IPS-15b (cell line): ENCODE data around the gene CRYBA4.

Experiments used
- H3K27me3 ChIP-seq: one replicate; pipeline ENCODE4 v1.6.1; 2013; ENCODE audit warnings: low read length; ENCODE audit not compliant: control insufficient read depth, insufficient read depth
- H3K36me3 ChIP-seq: one replicate; pipeline ENCODE4 v1.6.1; 2013; ENCODE audit warnings: low read length; ENCODE audit not compliant: control insufficient read depth, insufficient read depth
- H3K4me1 ChIP-seq: one replicate; pipeline ENCODE4 v1.6.1; 2013; ENCODE audit warnings: mild to moderate bottlenecking, low read length; ENCODE audit not compliant: control insufficient read depth, insufficient read depth
- H3K4me3 ChIP-seq: one replicate; pipeline ENCODE4 v1.5.1; 2013; ENCODE audit warnings: low read depth, low read length
- H3K9ac ChIP-seq: one replicate; pipeline ENCODE4 v1.6.1; 2013; ENCODE audit warnings: low read depth, mild to moderate bottlenecking, low read length
- H3K9me3 ChIP-seq: one replicate; pipeline ENCODE4 v1.6.1; 2013; ENCODE audit warnings: mild to moderate bottlenecking, low read length; ENCODE audit not compliant: control insufficient read depth, insufficient read depth

CRYBA4 gene

DNA sequence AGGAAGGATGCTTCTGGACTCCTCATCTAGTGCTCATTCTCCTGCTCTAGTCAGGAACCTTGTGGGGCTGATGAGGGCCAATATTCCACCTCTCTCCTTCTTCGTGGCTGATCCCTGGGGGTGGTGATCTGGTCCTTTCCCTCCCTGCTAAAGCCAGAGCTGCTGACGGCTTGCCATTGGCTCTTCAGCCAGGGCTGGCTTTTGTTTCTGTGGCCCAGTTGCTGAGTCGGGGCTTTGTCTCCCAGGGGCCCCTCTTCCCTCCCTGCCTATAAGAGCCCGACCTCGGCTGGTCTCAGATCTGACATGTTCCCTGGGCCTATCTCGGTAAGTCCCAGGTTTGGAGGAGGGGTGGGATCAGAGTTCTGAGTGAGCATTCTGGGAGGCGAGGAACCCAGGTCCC, at the start of gene CRYBA4:
Gene CRYBA4, plus strand, starts transcription at position 301 of the 400 bp plus-strand sequence. CDS start 634 bp downstream, outside the sequence.
- Histone ChIP-seq H3K9me3 (no peaks in the 10 kb centered on the region), H3K9ac (no peak within 1 kb of the TSS), H3K4me3 (no peak within 1 kb of the TSS), H3K27me3 (peaks cover 2% of the 10 kb centered on the region), H3K36me3 (peaks cover 2% of the 10 kb centered on the region), H3K4me1 (peaks cover 12% of the 10 kb centered on the region)

- no peaks in the 10 kb centered on the region for H3K9me3 ChIP-seq
- H3K4me1 ChIP-seq: peaks cover 16% of the 10 kb centered on the region
- H3K36me3 ChIP-seq: peaks cover 8% of the 10 kb centered on the region
- H3K9ac ChIP-seq: no peak overlapping the region
- no peak overlapping the region for H3K4me3 ChIP-seq
- no peaks in the 10 kb centered on the region for H3K27me3 ChIP-seq
These were observed 48.6 kb upstream of the CRYBA4 start for GRCh38 chr22:26573026-26573662.

GRCh38 chr22:26574001-26574723, 47.6 kb upstream of the CRYBA4 start:
- peaks cover 8% of the 10 kb centered on the region for H3K36me3 ChIP-seq
- no peaks in the 10 kb centered on the region for H3K9me3 ChIP-seq
- H3K4me1 ChIP-seq: peaks cover 16% of the 10 kb centered on the region
- H3K27me3 ChIP-seq: no peaks in the 10 kb centered on the region
- no peak overlapping the region for H3K4me3 ChIP-seq
- no peak overlapping the region for H3K9ac ChIP-seq

DNA sequence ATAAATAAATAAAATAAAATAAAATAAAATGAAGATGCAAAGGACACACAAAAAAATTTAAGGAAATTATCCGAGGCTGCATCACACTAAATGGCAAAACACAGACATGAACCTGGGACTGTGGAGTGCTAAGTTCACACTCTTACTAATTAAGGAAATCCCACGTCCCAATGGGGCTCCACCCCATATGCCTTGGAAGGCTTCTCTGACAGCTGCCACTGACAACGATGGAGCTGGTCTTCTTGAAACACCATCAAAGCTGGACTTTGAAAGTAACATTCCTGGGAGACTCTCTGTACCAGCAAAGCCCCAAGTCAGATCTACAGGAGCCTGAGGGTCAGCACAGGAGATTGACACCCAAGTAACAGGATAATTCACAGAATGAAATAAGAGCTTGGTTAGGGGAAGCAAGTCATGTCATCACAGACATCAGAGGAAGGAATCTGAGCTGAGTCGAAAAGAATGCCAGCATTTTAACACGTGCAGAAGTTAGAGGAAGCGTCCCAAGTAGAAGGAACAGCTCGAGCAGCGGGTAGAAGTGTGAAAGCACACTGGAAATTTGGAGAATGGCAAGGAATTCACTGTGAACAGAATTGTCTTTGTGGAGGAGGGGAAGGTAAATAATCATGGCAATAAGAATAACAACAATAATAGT, 45.6 kb upstream of the CRYBA4 start:
- H3K4me3 ChIP-seq: no peak overlapping the region
- H3K9me3 ChIP-seq: no peaks in the 10 kb centered on the region
- H3K27me3 ChIP-seq: no peaks in the 10 kb centered on the region
- peaks cover 8% of the 10 kb centered on the region for H3K36me3 ChIP-seq
- peaks cover 31% of the 10 kb centered on the region for H3K4me1 ChIP-seq
- H3K9ac ChIP-seq: no peak overlapping the region

DNA sequence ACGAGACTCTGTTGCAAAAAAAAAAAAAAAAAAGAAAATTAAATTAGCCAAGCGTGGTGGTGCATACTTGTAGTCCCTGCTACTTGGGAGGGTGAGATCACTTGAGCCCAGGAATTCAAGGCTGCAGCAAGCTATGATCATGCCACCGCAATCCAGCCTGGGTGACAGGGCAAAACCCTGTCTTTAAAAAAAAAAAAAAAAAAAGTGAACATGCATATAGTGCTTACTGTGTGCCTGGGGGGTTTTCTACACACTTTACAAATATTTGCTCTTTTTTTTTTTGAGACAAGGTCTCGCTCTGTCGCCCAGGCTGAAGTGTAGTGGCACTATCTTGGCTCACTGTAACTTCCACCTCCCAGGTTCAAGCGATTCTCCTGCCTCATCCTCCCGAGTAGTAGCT, 44.7 kb upstream of the CRYBA4 start:
- peaks cover 13% of the 10 kb centered on the region for H3K36me3 ChIP-seq
- no peak overlapping the region for H3K4me3 ChIP-seq
- H3K9ac ChIP-seq: no peak overlapping the region
- H3K9me3 ChIP-seq: no peaks in the 10 kb centered on the region
- H3K4me1 ChIP-seq: peaks cover 31% of the 10 kb centered on the region
- H3K27me3 ChIP-seq: no peaks in the 10 kb centered on the region

- Histone ChIP-seq H3K9me3 (no peaks in the 10 kb centered on the region), H3K4me1 (peaks cover 32% of the 10 kb centered on the region), H3K27me3 (no peaks in the 10 kb centered on the region), H3K36me3 (peaks cover 21% of the 10 kb centered on the region), H3K9ac (no peak overlapping the region), H3K4me3 (no peak overlapping the region)
These were observed 42.4 kb upstream of the CRYBA4 start for GRCh38 chr22:26579331-26579886.

DNA sequence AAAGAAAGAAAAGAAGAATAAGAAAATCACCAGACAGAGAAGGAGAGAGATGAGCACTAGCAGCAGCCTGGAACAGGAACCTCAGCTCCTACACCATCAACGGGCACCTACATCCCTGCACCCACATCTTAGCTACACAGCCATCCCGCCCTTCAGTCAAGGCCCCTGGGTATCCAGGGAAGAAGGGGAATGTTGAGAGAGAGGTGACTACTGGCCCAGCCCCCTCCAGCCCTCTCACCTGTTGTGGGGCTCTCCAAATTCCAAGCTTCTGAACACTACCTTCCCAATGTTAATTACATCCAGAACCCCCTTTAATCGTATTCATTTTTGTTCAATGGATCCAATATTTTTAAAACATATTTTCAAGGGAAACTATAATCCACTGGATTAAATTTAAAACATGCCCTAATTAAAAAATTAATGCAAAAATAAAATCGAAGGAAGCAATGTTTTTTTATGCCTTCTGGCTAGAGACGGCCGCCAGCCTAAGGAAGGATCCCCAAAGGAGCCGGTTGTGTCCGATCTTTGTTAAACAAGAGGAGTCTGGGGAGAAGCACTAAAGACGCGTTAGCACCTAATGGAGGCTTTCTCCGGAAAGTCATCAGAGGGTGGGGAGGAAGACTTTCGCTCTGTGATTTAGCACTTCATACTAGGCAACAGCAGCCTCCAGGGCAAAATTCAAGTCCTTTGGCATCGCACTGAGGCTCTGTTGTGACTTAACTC, 41.4 kb upstream of the CRYBA4 start:
- Histone ChIP-seq H3K27me3 (no peaks in the 10 kb centered on the region), H3K36me3 (peaks cover 17% of the 10 kb centered on the region), H3K9me3 (no peaks in the 10 kb centered on the region), H3K4me1 (peaks cover 31% of the 10 kb centered on the region), H3K9ac (no peak overlapping the region), H3K4me3 (no peak overlapping the region)

GRCh38 chr22:26581026-26581425, 40.7 kb upstream of the CRYBA4 start:
- Histone ChIP-seq H3K9ac (no peak overlapping the region), H3K9me3 (no peaks in the 10 kb centered on the region), H3K4me1 (peaks cover 31% of the 10 kb centered on the region), H3K27me3 (no peaks in the 10 kb centered on the region), H3K36me3 (peaks cover 15% of the 10 kb centered on the region), H3K4me3 (no peak overlapping the region)

DNA sequence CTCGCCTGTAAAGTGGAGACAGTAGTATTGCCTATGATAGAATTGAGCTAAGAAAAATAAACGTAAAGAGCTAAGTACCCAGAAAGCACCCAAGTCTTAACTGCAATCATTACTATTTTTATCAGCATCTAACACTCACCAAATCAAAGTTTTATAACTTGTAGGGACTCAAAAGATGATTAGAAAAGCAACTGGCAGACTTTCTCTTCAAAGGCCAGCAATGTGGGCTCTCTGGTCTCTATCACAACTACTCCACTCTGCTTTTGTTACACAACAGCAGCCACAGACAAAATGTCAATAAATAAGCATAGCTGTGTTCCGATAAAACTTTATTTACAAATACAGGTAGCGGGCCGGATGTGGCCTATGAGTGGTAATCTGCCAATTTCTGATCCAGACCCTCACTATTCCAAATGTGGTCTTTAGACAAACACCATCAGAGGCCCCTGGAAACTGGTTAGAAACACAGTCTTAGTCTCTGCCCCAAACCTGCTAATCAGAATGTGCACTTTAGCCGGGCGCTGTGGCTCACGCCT, 40.1 kb upstream of the CRYBA4 start:
- Histone ChIP-seq H3K36me3 (peaks cover 22% of the 10 kb centered on the region), H3K9ac (no peak overlapping the region), H3K9me3 (no peaks in the 10 kb centered on the region), H3K4me3 (no peak overlapping the region), H3K4me1 (peaks cover 31% of the 10 kb centered on the region), H3K27me3 (no peaks in the 10 kb centered on the region)

GRCh38 chr22:26584010-26584409, 37.8 kb upstream of the CRYBA4 start:
- H3K9ac ChIP-seq: no peak overlapping the region
- H3K36me3 ChIP-seq: peaks cover 26% of the 10 kb centered on the region
- peaks cover 31% of the 10 kb centered on the region for H3K4me1 ChIP-seq

GRCh38 chr22:26585104-26585790, 36.5 kb upstream of the CRYBA4 start:
- Histone ChIP-seq H3K9me3 (no peaks in the 10 kb centered on the region), H3K36me3 (peaks cover 26% of the 10 kb centered on the region), H3K27me3 (no peaks in the 10 kb centered on the region), H3K9ac (no peak overlapping the region), H3K4me3 (no peak overlapping the region), H3K4me1 (peaks cover 23% of the 10 kb centered on the region)

More at GRCh38 chr22:26584010-26584409, 37.8 kb upstream of the CRYBA4 start:
- no peak overlapping the region for H3K4me3 ChIP-seq
- no peaks in the 10 kb centered on the region for H3K27me3 ChIP-seq
- no peaks in the 10 kb centered on the region for H3K9me3 ChIP-seq
